LNCaP clone FGC (cell line): ENCODE data around the gene ZNF284.

Experiments
- DNase-seq: peaks from one replicate; pipeline ENCODE4 v3.0.0-alpha.2; 2011; ENCODE audit warnings: low read depth
- H3K4me3 ChIP-seq: 2 replicates; pipeline ENCODE4 v1.5.1; 2011; ENCODE audit warnings: mild to moderate bottlenecking, low read depth, low read length, control low read depth
- TF ChIP-seq, protein P1 (sequence below): IDR thresholded peaks from 2 replicates; pipeline ENCODE4 v1.5.1; 2012; ENCODE audit warnings: mild to moderate bottlenecking; ENCODE audit not compliant: control insufficient read depth, insufficient read depth; ENCODE audit errors: extremely low read depth

ZNF284 gene

DNA sequence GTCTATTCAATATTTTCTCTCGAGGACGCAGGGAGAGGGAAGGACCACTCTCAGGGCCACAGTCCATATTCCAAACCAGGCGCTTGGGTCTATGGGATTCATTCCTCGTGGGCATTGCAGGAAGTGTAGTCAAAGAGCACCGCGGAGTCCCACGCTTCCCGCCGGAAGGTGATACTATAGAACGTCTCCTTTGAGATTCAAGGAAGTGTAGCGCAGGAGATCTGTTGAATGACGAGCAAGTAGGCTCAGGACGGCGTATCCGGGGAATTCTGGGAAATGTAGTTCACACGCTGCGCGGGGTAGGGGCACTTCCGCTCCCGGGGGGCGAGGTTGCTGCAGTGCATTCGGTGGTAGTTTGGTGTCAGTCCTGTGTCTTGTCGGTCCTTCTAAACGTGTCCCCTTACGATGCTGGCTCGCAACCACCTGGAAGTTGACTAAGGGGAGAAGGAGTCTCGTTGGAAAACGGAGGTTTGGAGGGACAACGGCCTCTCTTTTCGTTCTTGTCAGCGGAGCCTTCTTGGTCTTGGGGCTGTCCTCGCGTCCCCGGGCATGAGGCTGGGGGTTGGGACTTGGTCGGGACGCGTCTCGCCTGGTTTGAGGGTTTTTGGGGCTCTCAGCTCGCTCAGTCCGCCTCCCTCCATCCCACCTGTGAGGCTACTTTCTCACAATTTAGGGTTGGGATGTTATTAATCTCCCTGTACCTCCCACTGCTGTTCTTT, at the start of gene ZNF284:
ZNF284 (plus strand) TSS at position 336 of the 719 bp plus-strand sequence. CDS start 4,231 bp downstream, outside the sequence.
- H3K4me3 ChIP-seq = peak within 1 kb of the TSS; percentile 69
- TF ChIP-seq, protein P1, sequence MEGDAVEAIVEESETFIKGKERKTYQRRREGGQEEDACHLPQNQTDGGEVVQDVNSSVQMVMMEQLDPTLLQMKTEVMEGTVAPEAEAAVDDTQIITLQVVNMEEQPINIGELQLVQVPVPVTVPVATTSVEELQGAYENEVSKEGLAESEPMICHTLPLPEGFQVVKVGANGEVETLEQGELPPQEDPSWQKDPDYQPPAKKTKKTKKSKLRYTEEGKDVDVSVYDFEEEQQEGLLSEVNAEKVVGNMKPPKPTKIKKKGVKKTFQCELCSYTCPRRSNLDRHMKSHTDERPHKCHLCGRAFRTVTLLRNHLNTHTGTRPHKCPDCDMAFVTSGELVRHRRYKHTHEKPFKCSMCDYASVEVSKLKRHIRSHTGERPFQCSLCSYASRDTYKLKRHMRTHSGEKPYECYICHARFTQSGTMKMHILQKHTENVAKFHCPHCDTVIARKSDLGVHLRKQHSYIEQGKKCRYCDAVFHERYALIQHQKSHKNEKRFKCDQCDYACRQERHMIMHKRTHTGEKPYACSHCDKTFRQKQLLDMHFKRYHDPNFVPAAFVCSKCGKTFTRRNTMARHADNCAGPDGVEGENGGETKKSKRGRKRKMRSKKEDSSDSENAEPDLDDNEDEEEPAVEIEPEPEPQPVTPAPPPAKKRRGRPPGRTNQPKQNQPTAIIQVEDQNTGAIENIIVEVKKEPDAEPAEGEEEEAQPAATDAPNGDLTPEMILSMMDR = no peak
- peak; percentile 63 for DNase-seq

DNA sequence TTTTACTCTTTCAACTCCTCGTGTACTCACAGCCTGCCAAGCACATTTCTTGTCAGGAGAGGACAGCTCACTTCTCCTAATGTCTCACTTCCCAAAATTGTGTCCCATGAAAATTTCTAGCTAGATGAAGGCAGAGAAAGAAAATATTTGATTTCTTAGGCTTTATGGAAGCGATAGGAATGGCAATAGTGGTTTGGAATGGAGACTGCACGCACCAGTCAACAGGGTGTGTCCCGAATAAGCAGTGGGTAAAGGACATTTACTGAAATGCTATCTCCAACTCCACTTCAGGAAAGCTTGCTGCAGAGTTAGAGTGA, 47.1 kb upstream of the ZNF284 start:
- H3K4me3 ChIP-seq = peak overlapping the region; percentile 75
- no peak for DNase-seq
- TF ChIP-seq, protein P1 = no peak

DNA sequence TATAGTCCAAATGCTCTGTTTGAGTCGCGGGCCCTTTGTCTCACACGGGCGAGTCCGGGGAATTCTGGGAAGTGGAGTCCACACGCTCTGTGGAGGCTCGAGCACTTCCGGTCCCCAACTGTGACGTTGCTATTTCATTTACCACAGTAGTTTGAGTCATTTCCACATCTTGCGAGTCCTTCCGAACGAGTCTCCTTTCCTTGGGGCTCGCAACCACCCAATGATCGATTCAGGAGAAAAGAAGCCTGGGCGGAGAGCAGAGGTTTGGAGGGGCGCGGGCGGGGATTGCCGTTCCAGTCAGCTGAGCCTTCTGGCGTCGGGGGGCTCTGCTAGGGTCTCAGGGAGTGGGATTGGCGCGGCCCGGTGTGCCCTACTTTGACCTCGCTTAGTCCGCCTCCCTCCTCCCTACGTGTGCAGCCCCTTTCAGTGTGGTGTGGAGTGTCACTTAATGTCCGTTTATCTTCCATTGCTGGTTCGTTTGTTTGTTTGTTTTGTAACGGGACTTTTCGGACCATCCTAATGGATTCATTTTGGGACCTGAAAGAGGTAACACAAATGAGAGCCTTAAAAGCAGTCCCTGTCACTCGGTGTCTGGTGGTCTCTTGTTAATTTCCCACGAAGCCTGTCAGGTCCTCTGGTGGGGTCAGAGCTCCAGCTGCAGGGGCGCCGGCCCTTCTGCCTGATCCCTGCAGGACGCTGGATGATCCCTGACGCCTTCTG, 46.6 kb upstream of the ZNF284 start, which contains the start of gene ZNF222:
ZNF222 (plus strand) TSS at position 163 of the 720 bp plus-strand sequence; CDS start at position 221, 58 bp downstream.
- TF ChIP-seq, protein P1 = no peak
- peak; percentile 30 for DNase-seq
- peak within 1 kb of the TSS; percentile 75 for H3K4me3 ChIP-seq

DNA sequence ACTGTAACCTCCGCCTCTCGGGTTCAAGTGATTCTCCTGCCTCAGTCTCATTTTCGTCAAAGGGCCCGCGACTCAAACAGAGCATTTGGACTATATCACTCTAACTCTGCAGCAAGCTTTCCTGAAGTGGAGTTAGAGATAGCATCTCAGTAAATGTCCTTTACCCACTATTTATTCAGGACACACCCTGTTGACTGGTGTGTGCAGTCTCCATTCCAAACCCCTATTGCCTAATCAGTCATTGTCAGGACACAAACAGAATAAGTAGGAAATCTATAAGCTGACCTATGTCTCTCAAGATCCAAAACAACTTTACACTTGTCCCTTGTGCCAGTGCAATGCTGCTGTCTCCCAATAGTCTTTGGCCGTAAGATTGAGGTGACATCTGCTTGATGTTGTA, 45.3 kb upstream of the ZNF284 start:
- no peak for DNase-seq
- TF ChIP-seq, protein P1 = no peak
- H3K4me3 ChIP-seq = no peak overlapping the region

DNA sequence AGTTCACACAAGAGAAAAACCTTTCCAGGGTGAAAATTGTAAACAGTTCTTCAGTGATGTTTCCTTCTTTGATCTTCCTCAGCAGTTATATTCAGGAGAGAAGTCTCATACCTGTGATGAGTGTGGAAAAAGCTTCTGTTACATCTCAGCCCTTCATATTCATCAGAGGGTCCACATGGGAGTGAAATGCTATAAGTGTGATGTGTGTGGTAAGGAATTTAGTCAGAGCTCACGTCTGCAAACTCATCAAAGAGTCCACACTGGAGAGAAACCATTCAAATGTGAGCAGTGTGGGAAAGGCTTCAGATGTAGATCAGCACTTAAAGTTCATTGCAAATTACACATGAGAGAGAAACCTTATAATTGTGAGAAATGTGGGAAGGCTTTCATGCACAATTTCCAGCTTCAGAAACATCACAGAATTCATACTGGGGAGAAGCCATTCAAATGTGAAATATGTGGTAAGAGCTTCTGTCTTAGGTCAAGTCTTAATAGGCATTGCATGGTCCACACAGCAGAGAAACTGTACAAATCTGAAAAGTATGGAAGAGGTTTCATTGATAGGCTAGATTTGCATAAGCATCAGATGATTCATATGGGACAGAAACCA, 39.9 kb upstream of the ZNF284 start:
- TF ChIP-seq, protein P1 = no peak
- no peak overlapping the region for H3K4me3 ChIP-seq
- DNase-seq = no peak

DNA sequence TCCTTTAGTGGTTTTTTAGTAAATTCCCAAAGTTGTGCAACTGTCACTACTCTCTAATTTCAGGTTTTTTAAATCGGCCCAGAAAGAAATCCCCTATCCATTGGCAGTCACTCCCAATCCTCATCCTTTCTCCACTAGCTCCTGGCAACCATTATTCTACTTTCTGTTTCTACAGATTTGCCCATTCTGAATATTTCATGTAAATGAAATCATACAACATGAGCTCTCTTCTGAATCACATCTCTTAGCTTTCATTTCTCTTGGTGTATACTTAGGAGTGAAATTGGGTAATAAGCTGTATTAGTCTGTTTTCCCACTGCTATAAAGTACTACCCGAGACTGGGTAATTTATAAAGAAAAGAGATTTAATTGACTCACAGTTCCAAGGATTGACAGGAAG, 29.8 kb upstream of the ZNF284 start:
- DNase-seq = no peak
- TF ChIP-seq, protein P1 = no peak
- no peak overlapping the region for H3K4me3 ChIP-seq
